ENCODE measurements around the gene TEX10.

TEX10 gene

DNA sequence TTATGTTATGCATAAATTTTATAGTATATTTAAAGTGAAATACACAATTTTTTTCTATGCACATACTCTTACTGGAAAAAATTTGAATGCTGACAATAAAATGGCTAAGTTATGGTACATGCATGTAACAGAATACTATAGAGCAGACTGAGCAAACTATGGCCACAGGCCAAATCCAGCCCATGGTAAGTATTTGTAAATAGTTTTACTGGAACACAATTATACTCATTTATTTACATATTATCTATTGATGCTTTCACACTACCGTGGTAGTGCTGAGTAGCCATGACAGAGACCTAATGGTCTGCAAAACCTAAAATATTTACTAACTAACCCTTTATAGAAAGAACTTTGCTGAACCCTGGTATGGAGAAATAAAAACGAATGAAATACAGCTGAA, 45.7 kb downstream of the TEX10 start:
- Histone ChIP-seq H3K9me3 (ENCODE audit: control insufficient read depth, low read length) (no peaks in the 10 kb centered on the region), H3K4me1 (ENCODE audit: control insufficient read depth, insufficient read depth, low read length, poor library complexity, severe bottlenecking) (no peaks in the 10 kb centered on the region), H3K4me3 (ENCODE audit: extremely low read depth, insufficient read depth, low read length, poor library complexity, severe bottlenecking) (no peak overlapping the region), H3K36me3 (ENCODE audit: control insufficient read depth, insufficient read depth, low read length) (peaks cover 86% of the 10 kb centered on the region), H3K27ac (ENCODE audit: low read depth, low read length, severe bottlenecking) (no peak overlapping the region)
- 100% methylated on average over 1 of the region's 2 CpGs for WGBS, 2 experiments (ENCODE audit: insufficient coverage in 2 of 2)

DNA sequence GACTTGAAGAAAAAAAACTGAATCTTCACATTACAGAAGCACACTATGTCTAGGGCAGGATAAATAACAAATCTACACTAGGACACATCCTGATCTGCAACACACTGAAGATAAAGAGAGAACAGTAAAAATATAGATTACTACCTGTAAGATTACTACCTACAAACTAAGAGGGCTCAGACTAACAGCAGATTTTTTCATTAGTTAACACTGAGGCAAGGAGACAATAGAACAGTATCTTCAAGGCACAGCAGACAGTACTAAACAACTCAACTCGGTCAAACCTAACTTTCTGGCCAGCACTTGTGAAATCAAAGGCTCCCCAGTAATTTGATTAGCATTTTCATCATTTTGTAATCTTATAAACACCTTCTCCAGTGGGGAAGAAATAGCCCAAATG, 46.5 kb downstream of the TEX10 start:
- no peak overlapping the region for H3K4me3 ChIP-seq (ENCODE audit: extremely low read depth, insufficient read depth, low read length, poor library complexity, severe bottlenecking)
- no peaks in the 10 kb centered on the region for H3K4me1 ChIP-seq (ENCODE audit: control insufficient read depth, insufficient read depth, low read length, poor library complexity, severe bottlenecking)
- WGBS, 2 experiments (ENCODE audit: insufficient coverage in 2 of 2): 100% methylated on average over 1 of the region's 1 CpG
- H3K36me3 ChIP-seq (ENCODE audit: control insufficient read depth, insufficient read depth, low read length): peaks cover 87% of the 10 kb centered on the region
- H3K9me3 ChIP-seq (ENCODE audit: control insufficient read depth, low read length): no peaks in the 10 kb centered on the region
- no peak overlapping the region for H3K27ac ChIP-seq (ENCODE audit: low read depth, low read length, severe bottlenecking)

DNA sequence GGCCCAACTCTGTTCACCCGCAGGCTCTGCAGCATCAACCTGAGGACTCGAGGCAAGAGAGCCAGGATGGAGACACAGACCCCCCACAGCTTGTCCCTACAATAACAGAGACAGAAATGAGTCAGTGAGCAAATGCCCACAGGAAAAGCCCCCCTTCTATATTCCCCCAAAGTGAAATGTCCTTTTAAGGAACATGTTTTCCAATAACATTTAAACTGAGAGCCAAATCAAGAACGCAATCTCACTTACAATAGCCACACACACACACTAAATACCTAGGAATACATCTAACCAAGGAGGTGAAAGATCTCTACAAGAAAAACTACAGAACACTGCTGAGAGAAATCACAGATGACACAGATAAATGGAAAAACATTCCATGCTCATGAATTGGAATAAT, 49.0 kb downstream of the TEX10 start:
- H3K4me1 ChIP-seq (ENCODE audit: control insufficient read depth, insufficient read depth, low read length, poor library complexity, severe bottlenecking): no peaks in the 10 kb centered on the region
- no peak overlapping the region for H3K27ac ChIP-seq (ENCODE audit: low read depth, low read length, severe bottlenecking)
- no peaks in the 10 kb centered on the region for H3K9me3 ChIP-seq (ENCODE audit: control insufficient read depth, low read length)
- no peak overlapping the region for H3K4me3 ChIP-seq (ENCODE audit: extremely low read depth, insufficient read depth, low read length, poor library complexity, severe bottlenecking)
- WGBS, 2 experiments (ENCODE audit: insufficient coverage in 2 of 2): 65 to 80% methylated on average over 2 to 3 of the region's 3 CpGs
- H3K36me3 ChIP-seq (ENCODE audit: control insufficient read depth, insufficient read depth, low read length): peaks cover 85% of the 10 kb centered on the region

DNA sequence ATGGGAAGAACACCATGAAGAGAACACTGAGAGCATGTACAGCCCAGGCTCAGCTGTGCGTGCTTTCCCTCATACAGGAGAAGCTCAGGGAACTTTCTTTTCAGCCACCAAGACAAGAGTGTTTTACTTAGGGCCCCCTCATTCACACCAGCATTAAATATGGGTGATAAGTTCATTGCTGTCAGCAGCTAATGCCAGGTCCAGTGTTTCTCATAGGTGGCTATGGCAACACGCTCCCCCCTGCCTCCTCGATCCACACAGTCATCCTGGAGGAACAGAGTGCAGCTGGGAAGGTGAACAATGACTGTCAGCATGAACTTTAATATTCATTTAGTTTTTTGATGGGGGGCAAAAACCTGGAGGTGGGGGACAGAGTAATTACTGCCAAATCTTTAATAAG, 54.4 kb downstream of the TEX10 start:
- Histone ChIP-seq H3K36me3 (ENCODE audit: control insufficient read depth, insufficient read depth, low read length) (peaks cover 92% of the 10 kb centered on the region), H3K4me3 (ENCODE audit: extremely low read depth, insufficient read depth, low read length, poor library complexity, severe bottlenecking) (no peak overlapping the region), H3K4me1 (ENCODE audit: control insufficient read depth, insufficient read depth, low read length, poor library complexity, severe bottlenecking) (no peaks in the 10 kb centered on the region), H3K27ac (ENCODE audit: low read depth, low read length, severe bottlenecking) (no peak overlapping the region), H3K9me3 (ENCODE audit: control insufficient read depth, low read length) (no peaks in the 10 kb centered on the region)
- 95 to 100% methylated on average over 3 of the region's 3 CpGs for WGBS, 2 experiments (ENCODE audit: insufficient coverage in 2 of 2)

DNA sequence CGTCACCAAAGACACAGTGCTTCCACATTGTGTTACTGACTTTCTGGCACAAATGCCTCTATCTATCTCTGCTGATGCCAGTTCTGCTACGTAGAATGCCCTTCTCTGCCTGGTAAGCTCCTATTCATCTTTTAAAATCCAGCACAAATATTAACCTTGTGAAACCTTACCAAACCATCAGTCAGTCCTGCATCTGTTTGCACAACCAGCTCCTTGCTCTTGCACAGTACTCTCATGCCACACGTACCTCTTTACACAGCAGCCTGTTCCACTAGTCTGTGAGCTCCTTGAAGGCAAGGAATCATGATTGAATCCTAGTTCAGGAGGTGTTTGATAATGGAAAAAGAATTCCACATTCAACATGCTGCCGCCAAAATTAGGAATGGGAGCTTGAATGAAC, 56.3 kb downstream of the TEX10 start:
- Histone ChIP-seq H3K4me1 (ENCODE audit: control insufficient read depth, insufficient read depth, low read length, poor library complexity, severe bottlenecking) (no peaks in the 10 kb centered on the region), H3K36me3 (ENCODE audit: control insufficient read depth, insufficient read depth, low read length) (peaks cover 93% of the 10 kb centered on the region), H3K4me3 (ENCODE audit: extremely low read depth, insufficient read depth, low read length, poor library complexity, severe bottlenecking) (no peak overlapping the region), H3K9me3 (ENCODE audit: control insufficient read depth, low read length) (no peaks in the 10 kb centered on the region), H3K27ac (ENCODE audit: low read depth, low read length, severe bottlenecking) (no peak overlapping the region)
- 95 to 100% methylated on average over 2 to 3 of the region's 4 CpGs for WGBS, 2 experiments (ENCODE audit: insufficient coverage in 2 of 2)

DNA sequence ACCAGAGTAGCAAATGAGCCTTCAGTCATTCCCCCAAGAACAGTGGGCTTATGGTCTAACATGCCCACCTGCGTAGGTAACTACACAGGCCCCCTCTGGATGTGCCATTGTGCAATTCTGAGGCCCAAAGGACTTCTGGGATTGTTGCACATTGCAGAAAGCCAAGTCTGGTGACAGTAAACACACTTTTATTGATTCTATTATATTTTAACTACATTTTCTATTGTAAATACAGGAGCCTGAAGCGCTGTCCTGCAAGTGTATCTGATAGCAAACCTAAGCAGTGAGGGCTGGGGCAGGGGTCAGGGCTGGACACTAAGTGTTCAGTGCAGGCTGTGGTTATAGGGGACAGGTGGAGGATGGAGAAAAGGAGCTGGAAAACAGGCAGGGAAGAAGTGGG, 57.5 kb downstream of the TEX10 start:
- Histone ChIP-seq H3K4me1 (ENCODE audit: control insufficient read depth, insufficient read depth, low read length, poor library complexity, severe bottlenecking) (no peaks in the 10 kb centered on the region), H3K27ac (ENCODE audit: low read depth, low read length, severe bottlenecking) (no peak overlapping the region), H3K36me3 (ENCODE audit: control insufficient read depth, insufficient read depth, low read length) (peaks cover 95% of the 10 kb centered on the region), H3K9me3 (ENCODE audit: control insufficient read depth, low read length) (no peaks in the 10 kb centered on the region), H3K4me3 (ENCODE audit: extremely low read depth, insufficient read depth, low read length, poor library complexity, severe bottlenecking) (no peak overlapping the region)
- 100% methylated on average over 2 of the region's 2 CpGs for WGBS, 2 experiments (ENCODE audit: insufficient coverage in 2 of 2)

DNA sequence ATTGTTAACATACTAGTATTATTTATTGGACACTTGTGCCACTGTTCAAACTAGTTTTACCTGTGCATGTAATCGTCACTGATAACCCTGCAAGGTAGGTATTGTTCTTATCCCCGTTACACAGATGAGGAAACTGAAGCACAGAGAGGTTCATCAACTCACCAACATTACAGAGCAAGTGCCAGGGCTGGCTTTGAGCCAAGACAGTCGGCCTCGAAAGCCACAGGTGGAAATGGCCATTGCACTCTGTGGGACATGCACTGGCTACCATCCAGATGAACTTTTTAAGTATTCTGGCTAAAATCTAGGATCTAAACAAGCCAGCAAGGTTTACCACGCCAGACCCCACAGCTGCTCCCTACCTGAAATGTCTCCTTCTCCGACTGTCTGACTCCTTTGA, 57.9 kb downstream of the TEX10 start:
- peaks cover 96% of the 10 kb centered on the region for H3K36me3 ChIP-seq (ENCODE audit: control insufficient read depth, insufficient read depth, low read length)

DNA sequence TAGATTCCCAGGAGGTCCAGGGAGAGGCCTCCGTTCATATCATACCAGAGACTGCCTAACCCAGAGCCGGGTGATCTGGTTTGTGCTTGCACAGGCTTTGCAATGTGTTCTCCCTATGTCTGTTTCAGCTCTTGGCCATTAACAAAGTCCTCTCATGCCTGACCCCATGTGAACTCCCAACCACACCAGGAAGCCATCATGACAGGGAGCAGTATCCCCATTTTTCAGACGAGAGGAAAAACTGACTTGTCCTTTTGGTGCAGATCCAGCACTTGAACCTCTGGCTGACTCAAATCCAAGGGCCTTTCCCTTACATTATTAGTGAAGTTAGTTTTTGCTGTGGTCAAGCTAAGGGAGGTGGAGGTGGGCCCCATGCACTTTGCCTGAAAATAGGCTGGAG, 58.4 kb downstream of the TEX10 start:
- Histone ChIP-seq H3K4me3 (ENCODE audit: extremely low read depth, insufficient read depth, low read length, poor library complexity, severe bottlenecking) (no peak overlapping the region), H3K36me3 (ENCODE audit: control insufficient read depth, insufficient read depth, low read length) (peaks cover 96% of the 10 kb centered on the region), H3K27ac (ENCODE audit: low read depth, low read length, severe bottlenecking) (no peak overlapping the region), H3K4me1 (ENCODE audit: control insufficient read depth, insufficient read depth, low read length, poor library complexity, severe bottlenecking) (no peaks in the 10 kb centered on the region), H3K9me3 (ENCODE audit: control insufficient read depth, low read length) (no peaks in the 10 kb centered on the region)
- 90 to 100% methylated on average over 1 to 3 of the region's 3 CpGs for WGBS, 2 experiments (ENCODE audit: insufficient coverage in 2 of 2)

More for the DNA sequence above, 57.9 kb downstream of the TEX10 start:
- WGBS, 2 experiments (ENCODE audit: insufficient coverage in 2 of 2): 90 to 95% methylated on average over 5 to 6 of the region's 6 CpGs
- Histone ChIP-seq H3K4me1 (ENCODE audit: control insufficient read depth, insufficient read depth, low read length, poor library complexity, severe bottlenecking) (no peaks in the 10 kb centered on the region), H3K27ac (ENCODE audit: low read depth, low read length, severe bottlenecking) (no peak overlapping the region), H3K9me3 (ENCODE audit: control insufficient read depth, low read length) (no peaks in the 10 kb centered on the region), H3K4me3 (ENCODE audit: extremely low read depth, insufficient read depth, low read length, poor library complexity, severe bottlenecking) (no peak overlapping the region)

DNA sequence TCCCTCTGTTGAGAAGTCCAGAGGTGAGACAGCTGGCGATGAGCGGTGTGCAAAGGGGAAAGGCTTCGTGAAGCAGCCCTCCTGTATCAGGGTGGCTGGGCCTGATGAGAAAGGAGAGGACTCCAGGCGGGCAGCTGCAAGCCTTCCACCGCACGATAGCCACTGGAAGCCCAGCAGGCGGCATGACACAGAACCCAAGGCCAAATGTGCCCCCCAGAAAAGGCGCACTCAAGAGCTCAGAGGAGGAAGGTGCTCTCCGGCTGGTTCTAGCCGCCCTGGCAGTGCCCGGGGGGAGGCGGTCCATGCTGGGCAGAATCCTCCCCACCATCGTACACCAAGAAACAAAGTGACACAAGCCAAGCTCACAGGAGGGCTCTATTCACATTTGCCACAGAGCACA, 60.3 kb downstream of the TEX10 start:
- H3K4me3 ChIP-seq (ENCODE audit: extremely low read depth, insufficient read depth, low read length, poor library complexity, severe bottlenecking): no peak overlapping the region
- H3K36me3 ChIP-seq (ENCODE audit: control insufficient read depth, insufficient read depth, low read length): peaks cover 96% of the 10 kb centered on the region
- WGBS, 2 experiments (ENCODE audit: insufficient coverage in 2 of 2): 91% methylated on average over 9 to 11 of the region's 13 CpGs
- H3K27ac ChIP-seq (ENCODE audit: low read depth, low read length, severe bottlenecking): no peak overlapping the region
- H3K4me1 ChIP-seq (ENCODE audit: control insufficient read depth, insufficient read depth, low read length, poor library complexity, severe bottlenecking): no peaks in the 10 kb centered on the region
- H3K9me3 ChIP-seq (ENCODE audit: control insufficient read depth, low read length): peaks cover 6% of the 10 kb centered on the region

DNA sequence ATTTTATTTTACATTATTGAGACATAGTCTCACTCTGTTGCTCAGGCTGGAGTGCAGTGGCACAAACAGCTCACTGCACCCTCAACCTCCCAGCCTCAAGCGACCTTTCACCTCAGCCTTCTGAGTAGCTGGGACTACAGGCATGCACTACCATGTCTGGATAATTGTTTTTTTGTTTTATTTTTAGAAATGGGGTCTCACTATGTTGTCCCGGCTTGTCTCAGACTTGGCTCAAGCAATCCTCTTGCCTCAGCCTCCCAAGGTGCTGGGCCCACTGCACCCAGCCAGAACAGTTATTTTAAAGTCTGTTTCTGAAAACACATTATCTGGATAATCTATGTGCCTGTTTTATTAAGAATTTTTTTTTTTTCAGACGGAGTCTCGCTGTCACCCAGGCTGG, 62.0 kb downstream of the TEX10 start:
- peaks cover 6% of the 10 kb centered on the region for H3K9me3 ChIP-seq (ENCODE audit: control insufficient read depth, low read length)
- peaks cover 97% of the 10 kb centered on the region for H3K36me3 ChIP-seq (ENCODE audit: control insufficient read depth, insufficient read depth, low read length)

DNA sequence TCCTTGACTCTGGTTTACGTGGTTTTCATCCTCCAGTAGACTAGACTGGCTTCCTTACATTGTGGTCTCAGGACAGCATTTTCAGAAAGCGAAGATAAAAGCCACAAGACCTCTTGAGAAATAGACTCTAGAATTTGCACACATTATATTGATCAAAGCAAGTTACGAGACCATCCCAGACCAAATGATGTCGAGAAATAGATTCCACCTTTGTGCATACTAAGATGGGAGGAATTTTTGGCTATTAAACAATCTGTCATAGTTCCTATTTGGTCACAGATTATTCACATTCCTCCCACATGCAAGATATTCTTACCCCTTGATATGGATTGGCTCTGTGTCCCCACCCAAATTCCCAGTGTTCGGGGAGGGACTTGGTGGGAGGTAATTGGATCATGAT, 65.6 kb downstream of the TEX10 start:
- WGBS, 2 experiments (ENCODE audit: insufficient coverage in 2 of 2): 100% methylated on average over 2 to 3 of the region's 5 CpGs
- peaks cover 15% of the 10 kb centered on the region for H3K9me3 ChIP-seq (ENCODE audit: control insufficient read depth, low read length)
- H3K27ac ChIP-seq (ENCODE audit: low read depth, low read length, severe bottlenecking): no peak overlapping the region
- no peak overlapping the region for H3K4me3 ChIP-seq (ENCODE audit: extremely low read depth, insufficient read depth, low read length, poor library complexity, severe bottlenecking)
- peaks cover 88% of the 10 kb centered on the region for H3K36me3 ChIP-seq (ENCODE audit: control insufficient read depth, insufficient read depth, low read length)
- no peaks in the 10 kb centered on the region for H3K4me1 ChIP-seq (ENCODE audit: control insufficient read depth, insufficient read depth, low read length, poor library complexity, severe bottlenecking)

More for the DNA sequence above, 62.0 kb downstream of the TEX10 start:
- H3K4me3 ChIP-seq (ENCODE audit: extremely low read depth, insufficient read depth, low read length, poor library complexity, severe bottlenecking): no peak overlapping the region
- H3K4me1 ChIP-seq (ENCODE audit: control insufficient read depth, insufficient read depth, low read length, poor library complexity, severe bottlenecking): no peaks in the 10 kb centered on the region
- WGBS, 2 experiments (ENCODE audit: insufficient coverage in 2 of 2): 95 to 100% methylated on average over 3 of the region's 4 CpGs
- no peak overlapping the region for H3K27ac ChIP-seq (ENCODE audit: low read depth, low read length, severe bottlenecking)

Data from mesodermal cell (in vitro differentiated cells).